NCI-H1417 treated with DMSO at 0.1 percent for 48 hours (cell line): ENCODE data around the gene RIPPLY3.

Source experiments
- DNase-seq: peaks from one replicate; lab custom pipeline; 2025; lab: John Stamatoyannopoulos, UW

The RIPPLY3 gene, protein sequence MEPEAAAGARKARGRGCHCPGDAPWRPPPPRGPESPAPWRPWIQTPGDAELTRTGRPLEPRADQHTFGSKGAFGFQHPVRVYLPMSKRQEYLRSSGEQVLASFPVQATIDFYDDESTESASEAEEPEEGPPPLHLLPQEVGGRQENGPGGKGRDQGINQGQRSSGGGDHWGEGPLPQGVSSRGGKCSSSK

DNA sequence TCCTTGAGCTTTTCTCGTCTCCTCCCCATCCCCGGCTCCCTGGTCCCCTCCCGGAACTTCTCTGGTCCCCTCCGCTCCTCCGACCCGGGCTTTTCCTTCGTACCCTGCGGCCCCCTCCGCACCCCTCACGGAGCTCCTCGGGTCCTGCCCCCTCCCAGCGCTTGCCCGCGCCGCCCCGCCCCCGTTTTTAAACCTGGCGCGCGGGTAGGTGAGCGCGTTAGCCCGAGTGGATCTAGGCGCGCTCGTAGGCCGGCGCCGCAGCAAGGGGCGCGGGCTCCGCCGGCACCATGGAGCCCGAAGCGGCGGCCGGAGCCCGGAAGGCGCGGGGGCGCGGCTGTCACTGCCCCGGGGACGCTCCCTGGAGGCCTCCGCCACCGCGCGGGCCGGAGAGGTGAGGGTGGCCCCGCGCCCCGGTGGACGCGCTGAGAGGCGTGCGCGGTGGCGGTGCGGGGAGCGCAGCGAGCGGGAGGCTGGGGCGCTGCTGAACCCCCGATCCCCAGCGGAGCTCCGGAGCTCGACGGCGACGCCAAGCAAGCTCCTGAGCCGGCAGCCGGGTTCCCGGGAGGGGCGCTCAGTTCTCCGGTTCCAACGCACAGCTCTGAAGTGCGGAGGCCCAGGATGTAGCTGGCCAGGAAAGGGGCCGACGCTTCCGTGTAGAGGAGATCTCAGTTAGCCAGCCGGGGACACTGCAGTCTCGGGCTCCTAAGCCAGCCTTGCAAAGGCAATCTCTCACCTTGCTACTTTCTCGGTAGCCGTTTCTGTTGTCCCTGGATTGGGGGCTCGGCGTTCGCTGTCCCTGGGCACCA, at the start of gene RIPPLY3:
Gene RIPPLY3, plus strand, starts transcription at position 217 of the 806 bp plus-strand sequence. Its CDS starts 71 bp downstream, at position 288.
- no peak for DNase-seq

DNA sequence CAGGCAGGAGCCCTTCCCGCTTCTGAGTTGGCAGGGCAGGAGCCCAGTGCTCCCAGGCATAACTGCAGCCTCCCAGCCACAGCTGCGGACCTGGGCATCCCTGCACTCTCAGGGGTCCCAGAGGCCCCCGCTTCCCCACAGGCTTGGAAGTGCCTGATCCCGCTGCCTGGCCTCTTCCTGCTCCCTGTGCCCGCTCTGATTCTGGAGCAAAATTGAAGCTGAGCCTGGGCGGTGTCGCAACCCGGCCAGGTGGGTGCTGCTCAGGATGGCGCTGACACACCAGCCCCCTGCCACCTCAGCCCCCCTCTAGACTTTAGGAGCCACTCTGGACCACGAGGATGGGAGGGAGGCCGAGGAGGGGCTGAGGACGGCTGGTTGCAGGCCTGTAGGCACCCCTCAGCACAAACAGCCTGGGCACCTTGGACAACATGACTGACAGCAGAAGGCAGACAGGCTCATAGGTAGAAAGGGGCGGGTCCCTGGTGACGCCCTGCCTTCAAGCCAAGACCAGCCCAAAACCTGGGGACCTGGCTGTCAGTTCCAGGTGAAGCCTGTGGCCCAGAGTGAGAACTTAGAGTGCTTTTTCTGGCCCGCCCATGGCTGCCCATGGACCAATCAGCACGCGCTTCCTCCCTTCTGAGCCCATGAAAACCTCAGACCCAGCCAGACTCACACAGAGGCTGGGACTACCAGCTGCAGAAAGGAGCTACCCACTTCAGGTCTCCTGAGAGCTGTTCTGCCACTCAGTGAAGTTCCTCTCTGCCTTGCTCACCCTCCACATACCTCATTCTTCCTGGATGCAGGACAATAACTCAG, 47.3 kb upstream of the RIPPLY3 start:
- DNase-seq, result no peak

DNA sequence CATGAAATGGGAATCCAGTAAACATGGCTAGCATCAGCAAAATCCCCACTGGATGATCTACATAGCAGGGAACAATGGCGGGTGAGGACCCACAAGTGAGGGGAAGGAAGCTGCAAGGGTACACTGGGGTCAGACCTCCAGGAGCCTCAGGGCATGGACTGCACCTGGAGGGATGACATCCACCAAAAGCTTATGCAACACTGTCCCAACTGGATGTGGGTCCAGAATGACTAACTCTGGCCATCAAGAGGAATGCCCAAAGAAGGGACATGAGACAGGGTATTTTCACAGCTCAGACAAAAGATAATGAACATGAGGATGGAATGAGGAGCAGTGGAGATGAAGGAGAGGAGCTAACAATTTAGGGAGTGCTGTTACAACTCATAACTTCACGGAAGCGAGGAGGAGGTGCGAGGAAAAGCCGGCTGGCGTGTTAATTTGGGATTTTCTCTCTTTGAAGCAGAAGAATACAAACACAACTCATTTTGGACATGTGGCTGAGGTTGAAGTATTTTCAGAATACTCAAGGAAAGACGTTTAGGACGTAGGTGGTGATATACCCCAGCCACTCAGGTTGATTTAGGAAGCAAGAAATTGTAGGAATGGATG, 45.7 kb upstream of the RIPPLY3 start:
- DNase-seq, result no peak

DNA sequence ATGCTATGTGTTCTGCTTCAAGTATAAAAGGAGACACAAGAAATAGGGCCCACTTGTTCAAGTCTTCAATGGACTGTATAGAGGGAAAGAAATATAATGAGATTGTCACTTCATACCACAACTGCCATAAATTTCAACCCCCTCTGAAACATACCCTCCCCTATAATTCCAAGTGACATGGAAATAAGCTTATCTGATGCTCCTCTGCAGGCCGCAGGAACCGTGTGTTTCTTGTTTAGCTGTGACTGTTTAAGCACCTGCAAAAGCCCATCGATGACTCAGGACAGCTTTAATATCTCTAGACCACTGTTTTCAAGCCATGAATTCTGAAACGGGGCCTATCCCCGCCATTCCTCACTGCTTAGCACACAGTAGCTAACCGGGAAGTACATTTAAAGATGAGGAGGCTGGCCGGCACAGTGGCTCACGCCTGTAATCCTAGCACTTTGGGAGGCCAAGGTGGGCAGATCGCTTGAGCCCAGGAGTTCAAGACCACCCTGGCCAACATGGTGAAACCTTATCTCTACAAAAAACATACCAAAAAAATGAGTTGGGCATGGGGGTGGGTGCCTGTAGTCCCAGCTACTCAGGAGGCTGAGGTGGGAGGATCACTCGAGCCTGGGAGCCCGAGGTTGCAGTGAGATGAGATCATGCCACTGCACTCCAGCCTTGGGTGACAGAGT, 44.3 kb upstream of the RIPPLY3 start:
- no peak for DNase-seq

DNA sequence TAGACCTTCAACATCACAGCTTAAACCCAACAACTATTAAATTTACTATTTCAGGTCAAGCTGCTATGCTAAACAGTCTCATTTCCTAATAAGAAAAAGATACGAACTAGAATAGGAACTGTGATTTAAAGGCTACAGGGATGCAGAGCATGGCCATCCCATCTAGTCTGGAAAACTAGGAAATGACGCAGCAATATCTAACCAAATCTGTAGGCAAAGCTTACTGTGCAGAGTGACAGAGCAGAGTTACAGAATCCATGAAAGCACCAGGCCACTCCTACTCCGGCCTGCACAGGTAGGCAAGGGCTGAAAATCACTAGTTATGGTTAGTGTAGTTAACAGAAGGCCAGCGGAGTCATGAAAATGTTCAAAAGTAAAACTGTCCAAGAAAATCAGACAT, 42.1 kb upstream of the RIPPLY3 start:
- DNase-seq, result no peak

DNA sequence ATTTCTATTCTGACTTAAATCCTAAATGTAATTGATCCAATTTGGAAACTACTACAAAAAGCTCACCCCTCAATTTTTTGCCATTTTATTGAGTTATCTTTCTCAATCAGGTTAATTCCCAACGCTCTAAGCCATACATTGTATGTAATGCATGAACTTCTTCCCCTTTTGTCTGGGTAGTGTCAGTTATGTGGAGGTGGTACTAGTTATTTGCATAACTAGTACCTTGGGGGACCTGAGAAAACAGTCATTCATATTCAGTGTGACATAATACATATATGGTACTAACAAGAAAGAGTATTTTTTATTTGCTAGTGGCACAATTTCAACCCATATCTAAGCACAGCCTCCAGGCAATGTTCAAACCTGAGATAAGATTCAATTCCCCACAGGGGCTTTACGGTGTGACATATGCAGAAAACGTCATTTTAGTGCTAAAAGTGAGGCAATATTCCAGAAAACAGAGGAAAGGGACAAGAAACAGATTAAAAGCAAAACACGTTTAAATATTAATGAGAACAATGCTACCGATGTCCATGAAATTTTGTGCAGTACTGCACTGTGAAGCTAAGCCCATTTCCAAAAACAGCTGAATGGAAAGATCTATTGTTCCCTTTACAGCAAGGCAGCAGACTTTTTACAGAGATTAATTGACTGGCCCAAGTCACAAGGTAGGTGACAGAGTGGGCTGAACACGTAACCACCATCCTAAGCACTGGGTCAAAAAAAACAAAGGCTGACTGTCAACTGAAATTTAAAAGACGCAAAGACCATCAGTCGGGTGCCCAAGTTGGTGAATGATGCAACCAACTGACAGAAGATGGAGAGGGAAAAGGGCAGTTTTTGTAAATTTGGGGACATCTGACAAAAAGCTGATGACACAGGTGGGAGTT, 41.4 kb upstream of the RIPPLY3 start:
- no peak for DNase-seq

DNA sequence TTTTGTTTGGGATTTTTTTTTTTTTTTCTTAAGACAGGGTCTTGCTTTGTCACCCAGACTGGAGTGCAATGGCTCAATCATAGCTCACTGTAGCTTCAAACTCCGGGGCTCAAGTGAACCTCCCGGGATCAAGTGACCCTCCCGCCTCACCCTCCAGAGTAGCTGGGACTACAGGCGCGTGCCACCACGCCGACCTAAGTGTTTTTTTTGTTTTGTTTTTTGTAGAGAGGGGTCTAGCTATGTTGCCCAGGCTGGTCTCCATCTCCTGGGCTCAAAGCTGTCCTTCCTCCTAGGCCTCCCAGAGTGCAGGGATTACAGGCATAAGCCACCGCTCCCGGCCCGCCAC, 40.8 kb upstream of the RIPPLY3 start:
- no peak for DNase-seq

DNA sequence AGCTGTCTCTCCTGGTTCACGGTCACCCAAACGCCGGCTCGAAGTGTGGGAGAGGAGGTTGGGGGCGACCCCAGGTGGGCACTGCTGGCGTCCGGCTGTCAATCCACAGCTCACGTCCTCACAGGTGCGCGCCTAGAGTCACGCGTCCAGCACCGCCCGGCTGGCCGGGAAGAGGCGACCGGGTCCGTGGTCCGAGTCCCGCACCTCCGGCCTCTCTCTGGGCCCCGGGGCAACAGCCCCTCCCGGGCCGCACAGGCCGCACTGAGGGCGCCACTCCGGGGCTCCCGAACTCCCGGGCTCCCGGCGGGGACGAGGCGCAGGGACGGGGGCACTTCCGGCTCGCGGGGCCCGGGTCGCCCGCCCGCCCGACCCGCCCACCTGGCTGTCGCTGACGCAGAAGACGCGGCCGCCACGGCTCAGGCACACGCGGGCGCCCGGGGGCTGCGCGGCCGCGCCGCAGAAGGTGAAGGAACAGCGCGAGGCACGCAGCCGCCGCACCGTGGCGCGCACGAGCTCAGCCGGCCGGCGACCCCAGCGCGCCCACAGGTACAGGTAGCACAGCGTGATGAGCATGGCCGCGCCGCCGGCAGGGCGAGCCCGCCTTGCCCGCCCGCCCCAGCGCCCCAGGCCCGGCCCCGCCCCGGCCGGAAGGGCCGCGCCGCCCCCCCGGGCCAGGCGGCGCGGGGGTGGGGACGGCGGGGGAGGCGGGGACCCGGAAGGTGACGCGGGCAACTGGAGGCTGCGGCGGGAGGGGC, 40.3 kb upstream of the RIPPLY3 start, which contains the start of gene HLCS:
Gene HLCS, minus strand, starts transcription at position 604 of the 755 bp plus-strand sequence. Its CDS starts 31 bp downstream, at position 573.
- DNase-seq, result peak; percentile 48

DNA sequence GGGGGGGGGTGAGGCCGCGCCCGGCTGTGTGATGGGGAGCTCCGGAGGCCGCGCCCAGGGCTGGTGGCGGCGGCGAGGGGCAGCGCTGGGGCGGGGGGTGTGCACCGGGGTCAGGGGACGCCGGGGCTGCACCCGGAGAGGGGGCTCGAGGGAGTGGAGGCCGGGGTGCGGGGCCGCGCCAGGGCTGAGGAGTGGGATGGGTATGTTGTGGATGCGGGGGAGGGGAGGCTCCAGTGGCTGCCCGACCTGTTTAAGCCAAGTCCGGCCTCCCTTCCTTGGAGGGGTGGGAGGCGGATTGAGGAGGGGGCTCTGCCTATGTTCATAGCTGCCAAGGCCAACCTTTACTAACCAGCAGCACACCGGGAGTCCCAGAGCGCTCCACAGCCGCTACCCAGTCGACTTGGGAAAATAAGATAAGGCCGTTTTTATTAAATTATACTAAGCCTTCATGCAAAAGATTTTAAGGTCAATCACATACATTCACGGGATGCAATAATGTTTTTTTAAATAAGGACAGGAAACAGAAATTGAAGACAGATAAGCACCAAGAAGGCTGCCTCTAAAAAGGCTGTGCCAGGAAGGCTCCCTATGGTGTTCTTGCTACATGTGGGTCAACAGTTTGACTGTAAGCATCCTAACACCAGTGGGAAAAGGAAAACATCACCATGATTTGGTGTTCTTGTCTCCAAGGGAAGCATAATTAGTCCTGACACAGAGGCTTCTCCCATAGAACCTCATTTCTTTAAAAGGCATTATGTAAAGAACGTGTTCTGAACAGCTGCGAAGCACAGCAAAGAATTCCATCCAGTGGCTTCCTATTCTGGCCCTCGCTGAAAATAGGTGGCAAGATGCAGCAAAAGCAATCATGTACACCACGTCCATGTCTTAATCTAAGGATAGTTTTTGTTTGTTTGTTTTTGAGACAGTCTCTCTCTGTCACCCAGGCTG, 39.4 kb upstream of the RIPPLY3 start:
- DNase-seq, result no peak

DNA sequence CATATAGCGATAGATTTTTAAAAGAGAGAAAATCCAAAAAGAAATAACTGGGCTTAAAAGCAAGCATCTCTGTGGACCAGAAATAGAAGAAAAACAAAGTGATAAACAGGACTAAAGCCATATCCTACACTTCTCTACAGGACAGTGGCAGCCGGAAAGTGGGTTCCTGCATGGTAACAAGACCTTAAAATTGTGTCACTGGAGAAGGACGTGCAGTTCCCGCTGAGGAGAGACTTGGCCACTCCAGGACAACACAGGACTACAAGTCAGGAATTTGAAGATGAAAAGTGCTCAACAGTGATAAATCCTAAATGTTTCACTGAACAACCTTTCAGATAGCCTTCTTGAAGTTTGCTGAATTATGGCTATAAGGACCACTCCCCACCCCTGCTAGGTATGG, 38.1 kb upstream of the RIPPLY3 start:
- DNase-seq, result no peak

DNA sequence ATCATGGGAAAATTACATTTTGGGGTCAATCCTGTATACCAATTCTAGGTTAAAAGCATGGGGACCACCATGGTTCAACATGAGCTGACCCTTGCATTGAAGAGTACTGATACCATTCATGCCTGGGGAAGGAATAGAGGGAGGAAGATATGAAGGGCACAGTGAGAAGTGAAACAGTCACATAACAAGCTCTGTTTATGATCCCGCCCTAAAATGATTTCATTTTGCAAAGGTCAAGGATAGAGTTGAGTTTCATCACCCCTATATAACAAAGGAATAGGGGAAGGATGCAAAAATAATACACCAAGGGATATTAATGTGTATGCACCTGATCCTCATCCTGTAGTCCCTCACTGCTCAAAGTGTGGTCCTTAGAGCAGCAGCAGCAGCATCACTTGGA, 37.5 kb upstream of the RIPPLY3 start:
- DNase-seq, result no peak

DNA sequence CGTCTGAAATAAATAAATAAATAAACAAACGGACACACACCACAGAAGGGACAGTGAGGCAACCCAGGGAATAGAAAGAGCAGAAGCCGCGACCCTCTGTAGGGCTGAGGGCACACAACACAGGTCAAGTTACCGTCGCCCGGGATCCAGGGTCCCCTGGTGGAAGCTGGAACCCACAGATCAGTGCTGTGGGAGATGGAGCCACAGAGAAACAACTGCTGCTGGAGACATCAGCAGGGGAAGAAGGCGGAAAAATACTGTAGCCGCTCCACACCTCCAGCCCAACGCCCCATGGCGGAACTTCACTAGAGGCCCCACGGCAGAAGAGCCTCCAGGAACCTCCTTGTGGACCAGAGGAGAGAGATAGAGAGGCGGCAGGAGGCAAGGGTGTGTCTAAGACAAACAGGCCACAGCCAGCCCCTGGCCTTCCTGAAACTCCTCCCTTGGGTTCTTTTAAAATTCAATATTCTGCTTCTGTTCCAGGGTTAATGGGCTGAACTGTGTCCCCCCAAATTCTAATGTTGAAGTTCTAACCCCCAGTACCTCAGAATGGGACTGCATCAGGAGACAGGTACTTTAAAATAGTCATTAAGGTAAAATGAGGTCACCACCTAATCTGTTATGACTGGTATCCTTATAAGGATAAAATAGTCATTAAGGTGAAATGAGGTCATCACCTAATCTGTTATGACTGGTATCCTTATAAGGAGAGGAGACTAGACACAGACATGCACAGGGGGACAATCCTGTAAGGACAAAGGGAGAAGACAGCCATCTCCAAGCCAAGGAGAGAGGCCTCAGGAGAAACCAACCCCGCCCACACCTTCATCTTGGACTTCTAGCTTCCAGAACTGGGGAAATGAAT, 32.3 kb upstream of the RIPPLY3 start:
- DNase-seq, result no peak

DNA sequence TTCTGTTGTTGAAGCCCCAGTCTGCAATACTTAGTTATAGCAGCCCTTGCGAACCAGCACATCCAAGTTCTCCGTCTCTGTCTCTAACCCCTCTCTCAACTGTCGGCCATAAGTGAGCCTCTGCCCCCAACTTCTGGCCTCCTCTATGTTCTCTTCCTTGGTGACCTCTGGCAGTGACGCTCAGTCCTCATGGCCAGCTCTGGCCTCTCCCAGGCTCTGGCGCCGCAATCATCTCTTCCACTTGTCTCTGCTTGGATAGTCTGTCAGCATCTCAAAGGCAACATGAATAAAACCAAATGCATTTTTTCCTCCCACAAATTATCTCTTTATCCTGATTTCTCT, 31.7 kb upstream of the RIPPLY3 start:
- DNase-seq, result no peak

DNA sequence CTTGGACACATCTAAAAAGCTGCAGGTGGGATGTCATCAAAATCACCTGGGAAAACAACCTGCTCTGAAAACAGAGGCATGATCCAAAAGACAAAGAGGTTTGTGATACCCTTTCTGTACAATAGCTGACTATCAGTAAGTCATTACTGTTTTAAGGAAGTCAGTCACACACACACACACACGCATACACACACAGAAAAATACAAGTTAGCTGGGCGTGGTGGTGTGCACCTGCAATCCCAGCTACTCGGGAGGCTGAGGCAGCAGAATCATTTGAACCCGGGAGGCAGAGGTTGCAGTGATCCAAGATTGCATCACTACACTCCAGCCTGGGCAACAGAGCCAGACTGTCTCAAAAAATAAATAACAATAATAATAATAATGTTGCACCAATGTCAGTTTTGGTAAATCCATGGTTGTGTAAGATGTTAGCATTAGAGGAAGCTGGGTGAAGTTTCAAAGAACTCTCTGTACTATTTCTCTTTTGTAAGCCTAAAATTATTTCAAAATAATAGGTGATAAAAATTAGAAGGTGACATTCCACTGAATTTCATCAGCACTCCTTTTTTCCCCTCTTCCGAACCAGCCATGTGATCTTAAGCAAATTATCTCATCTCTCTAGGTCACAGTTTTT, 30.2 kb upstream of the RIPPLY3 start:
- DNase-seq, result no peak

DNA sequence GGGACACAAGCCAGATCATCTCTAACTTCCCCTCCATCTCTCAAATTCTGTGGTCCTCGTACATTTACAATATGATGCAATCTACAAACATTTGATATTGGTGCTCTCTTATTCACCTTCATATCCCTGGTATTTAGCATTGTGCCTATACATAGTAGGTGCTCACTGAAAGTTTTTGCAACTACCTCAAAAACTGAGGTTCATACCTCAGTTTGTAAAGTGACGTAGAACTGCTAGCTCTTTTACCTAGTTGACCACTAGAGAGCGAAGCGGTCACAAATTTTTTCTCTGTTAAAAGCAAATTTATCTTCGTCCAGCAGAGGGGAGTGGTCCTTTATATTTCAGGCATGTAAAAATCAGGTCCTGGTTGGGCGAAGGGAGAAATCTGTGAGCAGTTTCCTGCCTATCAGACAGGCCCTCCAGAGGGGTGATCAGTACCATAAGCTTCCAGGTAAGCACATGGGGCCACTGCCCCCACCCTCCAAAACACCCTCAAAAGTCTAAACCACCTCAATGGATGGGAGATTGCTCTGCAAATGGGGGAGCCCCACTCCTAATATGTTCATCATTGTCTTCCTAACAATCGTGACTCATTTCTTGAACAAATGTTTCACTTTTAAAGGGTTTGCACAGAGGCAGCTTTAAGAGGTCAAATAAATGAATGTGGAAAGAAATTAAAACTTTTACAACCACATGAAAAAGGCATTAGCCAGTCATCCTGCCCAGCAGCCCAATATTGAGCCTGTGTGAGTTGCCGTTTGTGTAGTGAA, 29.4 kb upstream of the RIPPLY3 start:
- no peak for DNase-seq

DNA sequence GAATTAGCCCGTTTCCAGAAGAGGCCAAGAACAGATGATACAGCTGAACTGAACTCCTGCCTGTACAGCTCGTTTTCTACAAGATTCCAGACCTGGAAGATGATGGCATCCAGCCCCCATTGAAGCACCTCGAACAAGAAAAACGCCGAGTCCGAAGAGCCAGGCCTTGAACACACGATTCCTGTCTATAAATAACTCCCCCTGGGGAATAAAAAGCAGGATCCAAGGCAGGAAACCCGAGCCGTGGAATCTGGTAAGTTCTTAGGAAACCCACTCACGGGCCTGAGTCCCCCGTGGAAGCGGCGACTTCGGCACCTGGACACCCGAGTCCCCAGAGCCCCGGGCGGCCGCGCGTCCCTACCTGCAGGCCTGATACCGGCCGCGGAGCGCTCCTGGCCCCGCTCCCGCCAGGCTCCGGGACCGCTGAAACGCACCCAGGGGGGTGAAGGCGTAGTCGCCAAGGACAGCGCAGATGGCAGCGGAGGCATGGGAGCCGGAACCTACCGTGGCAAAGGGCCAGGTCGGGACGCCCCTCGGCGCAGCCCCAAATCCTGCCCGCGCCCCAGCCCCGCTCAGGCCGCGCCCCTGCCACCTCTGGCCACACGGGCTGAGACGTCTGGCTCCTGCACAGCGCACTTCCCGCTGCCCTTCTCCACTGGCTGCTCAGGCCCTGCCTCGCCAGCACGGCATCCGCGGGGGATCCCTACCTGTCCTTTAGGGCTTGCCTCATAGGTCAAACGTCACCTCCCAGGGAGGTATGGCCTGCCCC, 26.0 kb upstream of the RIPPLY3 start:
- no peak for DNase-seq
